HepG2 (cell line): ENCODE results near the gene PLIN5. TPM values are rescaled to one million over a fixed set of nuclear protein-coding genes. Genes with fewer than 3 reads are reported as not detected.
"Not testable (repeated sequence)": the region's sequence is repeated elsewhere in the genome, so short reads cannot be mapped to it uniquely, and the experiment has no call there.

Experiments used
- ATAC-seq: fragments of 200-7000 bp; cut with Tn5 transposase; 3 replicates; pipeline ENCODE4 v1.9.1; 2020; ENCODE audit warnings: mild to moderate bottlenecking, moderate library complexity
- BruUV-seq: library from RNA; stranded (reverse); fragments of 400-500 nt; replicated peaks from 2 replicates; lab custom pipeline; 2021; lab: Mats Ljungman, UMichigan
- CTCF ChIA-PET: fragments of 300-600 bp; formaldehyde crosslinking; extraction: SDS; loops from one replicate; lab custom pipeline; 2021; ENCODE audit warnings: low total read pairs, inconsistent platforms, low intra/inter-chr PET ratio; lab: Yijun Ruan, JAX
- POLR2A ChIA-PET: fragments of 350-600 bp; sonication (Branson Sonifier 250); formaldehyde crosslinking; loops from one replicate; lab custom pipeline; 2020; ENCODE audit warnings: antibody characterized with exemption, inconsistent platforms; lab: Yijun Ruan, JAX
- DNase-seq: peaks from one replicate; pipeline ENCODE4 v3.0.0-alpha.2; 2015; ENCODE audit warnings: low spot score
- FAIRE-seq: peaks from 3 replicates; lab custom pipeline; 2011; peaks lifted over from hg19 to GRCh38; lab: Jason Lieb, UNC
- H2AFZ ChIP-seq: one replicate; pipeline ENCODE4 v1.6.1; 2011; ENCODE audit warnings: low read length, inconsistent platforms
- H3K27ac ChIP-seq: fragments of 300-600 bp; 3 replicates; pipeline ENCODE4 v1.8.0; 2011; ENCODE audit warnings: mixed run types, mild to moderate bottlenecking, mixed read lengths, low read length, inconsistent platforms; ENCODE audit not compliant: insufficient read depth; ENCODE audit errors: extremely low read length
- H3K27me3 ChIP-seq, 2 experiments: fragments of 200-600 bp in 1 of 2; 2 replicates in 1 of 2; 3 replicates in 1 of 2; pipeline versions ENCODE4 v1.6.0 to v1.8.0; 2011; ENCODE audit warnings: low read length in 2 of 2, mild to moderate bottlenecking in 2 of 2, moderate library complexity in 2 of 2, inconsistent platforms in 1 of 2; ENCODE audit not compliant: insufficient read depth in 2 of 2, control insufficient read depth in 1 of 2
- H3K36me3 ChIP-seq, 2 experiments: fragments of 200-600 bp in 1 of 2; replicated peaks in 1 of 2; 2 replicates in 1 of 2; 3 replicates in 1 of 2; pipeline versions ENCODE4 v1.5.1 to v1.8.0; 2011; ENCODE audit warnings: low read length in 2 of 2, inconsistent platforms in 1 of 2; ENCODE audit not compliant: insufficient read depth in 2 of 2, control insufficient read depth in 1 of 2
- H3K4me1 ChIP-seq: 2 replicates; pipeline ENCODE4 v1.5.1; 2012; ENCODE audit warnings: low read length, inconsistent platforms; ENCODE audit not compliant: insufficient read depth
- H3K4me2 ChIP-seq: 2 replicates; pipeline ENCODE4 v1.6.0; 2011; ENCODE audit warnings: low read depth, low read length, inconsistent platforms
- H3K4me3 ChIP-seq, 3 experiments: fragments of 200-600 bp in 1 of 3; sonication (generic), shearing (Covaris generic) in 1 of 3; replicated peaks in 1 of 3; 2 replicates each; pipeline ENCODE4 v1.5.1; 2011 to 2016; ENCODE audit warnings: low read length in 3 of 3, inconsistent platforms in 2 of 3, low read depth in 2 of 3, mild to moderate bottlenecking in 2 of 3, control low read depth in 1 of 3, mixed read lengths in 1 of 3; ENCODE audit not compliant: insufficient read depth in 1 of 3
- H3K79me2 ChIP-seq: one replicate; pipeline ENCODE4 v1.6.1; 2011; ENCODE audit warnings: low read length, inconsistent platforms; ENCODE audit not compliant: insufficient read depth
- H3K9ac ChIP-seq: 2 replicates; pipeline ENCODE4 v1.6.0; 2011; ENCODE audit warnings: mild to moderate bottlenecking, low read depth, low read length, inconsistent platforms; ENCODE audit not compliant: insufficient read depth
- H3K9me3 ChIP-seq: 2 replicates; pipeline ENCODE4 v1.5.1; 2012; ENCODE audit warnings: mild to moderate bottlenecking, low read length
- H4K20me1 ChIP-seq: 2 replicates; pipeline ENCODE4 v1.6.0; 2011; ENCODE audit warnings: inconsistent platforms, mild to moderate bottlenecking, low read length, moderate library complexity; ENCODE audit not compliant: insufficient read depth
- AGO2 ChIP-seq: fragments of 200-400 bp; formaldehyde crosslinking; optimal IDR thresholded peaks from 2 replicates; pipeline ENCODE3; 2017; ENCODE audit warnings: mild to moderate bottlenecking, low read depth, low read length, moderate library complexity
- CEBPG ChIP-seq: IDR thresholded peaks from 2 replicates; pipeline ENCODE4 v1.6.1; 2016
- whole genome bisulfite sequencing: methylation state at CpG from one replicate; pipeline ENCODE4 v1.1.6; 2017; ENCODE audit warnings: low lambda C conversion rate; 5-methylcytosine and 5-hydroxymethylcytosine counted together
- in situ Hi-C: cut with HindIII; loops from 2 replicates; pipeline ENCODE4 v1.10.0; 2017; ENCODE audit warnings: low pct_unique_long_range_greater_than_20kb; ENCODE audit not compliant: extremely low pct_ligation_motif_present
- intact Hi-C: fragments of 100-400 bp; cut with micrococcal nuclease; formaldehyde crosslinking; loops from one replicate; pipeline ENCODE4 v1.10.0; 2022; ENCODE audit not compliant: unreplicated experiment
- polyA plus RNA-seq, 8 experiments: library from polyadenylated mRNA; depleted of rRNA in 3 of 8; stranded (reverse) in 7 of 8; unstranded in 1 of 8; fragments of >200 nt; fragmentation: Illumina TruSeq in 4 of 8; extraction: Trizol in 4 of 8; gene quantifications; 2 replicates each; pipeline versions ENCODE4 v1.2.1 to v1.2.3, GENCODE V29; 2011 to 2016; ENCODE audit warnings: low read depth in 4 of 8, missing spikeins in 1 of 8, mixed read lengths in 1 of 8; ENCODE audit not compliant: insufficient read depth in 1 of 8
- total RNA-seq, 5 experiments: library from RNA; depleted of rRNA; stranded (reverse); fragments of >200 nt; fragmentation: Illumina TruSeq; extraction: Trizol; gene quantifications; 2 replicates each; pipeline ENCODE4 v1.2.3, GENCODE V29; 2016; ENCODE audit warnings: low read depth in 1 of 5

The PLIN5 gene
- total and polyA plus RNA-seq, 2 of the 13 experiments (the other 11 are each of a cell fraction or from before 2014, with no cell fraction given) = 1.8 to 4.8 TPM

GRCh38 chr19:4562085-4562484 lies 27.1 kb upstream of the PLIN5 start:
- H2AFZ ChIP-seq, POLR2A ChIA-PET, ATAC-seq, H3K4me3 ChIP-seq, H3K9me3 ChIP-seq, BruUV-seq, H3K4me1 ChIP-seq, in situ Hi-C loops, H3K4me2 ChIP-seq, FAIRE-seq, H3K9ac ChIP-seq, intact Hi-C loops, H3K27me3 ChIP-seq, H3K27ac ChIP-seq, CTCF ChIA-PET, DNase-seq: not testable (repeated sequence)
- 97% methylated on average over 7 of the region's 7 CpGs for WGBS
- Histone ChIP-seq H3K79me2 (peaks cover 27% of the 10 kb centered on the region), H3K36me3 (peaks cover 2 to 12% of the 10 kb centered on the region in 2 experiments; a peak in 2 of 5 replicates), H4K20me1 (peaks cover 10% of the 10 kb centered on the region; the same call in 1 of the 2 replicates)

- CTCF ChIA-PET = interaction anchor here (1.1 kb wide), 1 partner anchor 77 kb away, joined by 6 read pairs; no protein-coding TSS in a partner anchor
- intact Hi-C loops (no loop called here), in situ Hi-C loops (no loop called here)
- no peak for FAIRE-seq
- no peaks in the 10 kb centered on the region for H3K9me3 ChIP-seq
- ATAC-seq = no peak
- H2AFZ ChIP-seq = no peak within 1 kb of the TSS
- WGBS = 98% methylated on average over 13 of the region's 13 CpGs
- TF ChIP-seq CEBPG (no peak), AGO2 (peak; percentile 20)
- DNase-seq = no peak
- no peak within 1 kb of the TSS for H3K9ac ChIP-seq
- POLR2A ChIA-PET = no interaction called here
- no peak within 1 kb of the TSS for H3K27ac ChIP-seq
- H3K36me3 ChIP-seq = peaks cover 18 to 30% of the 10 kb centered on the region in 2 experiments
- H3K79me2 ChIP-seq = peaks cover 13% of the 10 kb centered on the region
- H4K20me1 ChIP-seq = peaks cover 9% of the 10 kb centered on the region; the same call in 1 of the 2 replicates
- no peaks in the 10 kb centered on the region for H3K4me1 ChIP-seq
- BruUV-seq = no TSS peak
- H3K4me3 ChIP-seq = no peak within 1 kb of the TSS
- no peak within 1 kb of the TSS for H3K4me2 ChIP-seq
- no peaks in the 10 kb centered on the region for H3K27me3 ChIP-seq
Measured at GRCh38 chr19:4559569-4559968, 24.5 kb upstream of the PLIN5 start, which contains the start of gene SEMA6B. TSS of gene SEMA6B (minus strand) at chr19:4559684. CDS start at chr19:4558457, 1,227 bp downstream.
